ENCODE measurements around the gene BSND.

- TF ChIP-seq FOXJ3 (CRISPR knock-in tag; IDR thresholded peaks at IDR 0.05) (no peak), ZBTB33 (IDR thresholded peaks at IDR 0.05; ENCODE audit: borderline replicate concordance, low read depth) (no peak), SMC3 (IDR thresholded peaks at IDR 0.05; ENCODE audit: low read depth, low read length) (peak; percentile 83), CTCF (IDR thresholded peaks at IDR 0.05) (peak; percentile 92), EZH2phosphoT487 (IDR thresholded peaks at IDR 0.05; ENCODE audit: borderline replicate concordance, low read depth) (no peak), GATA2 (CRISPR knock-in tag; IDR thresholded peaks at IDR 0.05) (no peak)
Observed at GRCh38 chr1:55021942-55022546, 23.3 kb downstream of the BSND start.
